ENCODE measurements around the gene GJC2. TPM values are rescaled to one million over a fixed set of nuclear protein-coding genes. Genes with fewer than 3 reads are reported as not detected.
A peak's percentile ranks its signal among the peaks of the same experiment; 100 is the strongest.

The GJC2 gene
- total RNA-seq, 2 donors from 2014 or later: 0.95 to 3.6 TPM

DNA sequence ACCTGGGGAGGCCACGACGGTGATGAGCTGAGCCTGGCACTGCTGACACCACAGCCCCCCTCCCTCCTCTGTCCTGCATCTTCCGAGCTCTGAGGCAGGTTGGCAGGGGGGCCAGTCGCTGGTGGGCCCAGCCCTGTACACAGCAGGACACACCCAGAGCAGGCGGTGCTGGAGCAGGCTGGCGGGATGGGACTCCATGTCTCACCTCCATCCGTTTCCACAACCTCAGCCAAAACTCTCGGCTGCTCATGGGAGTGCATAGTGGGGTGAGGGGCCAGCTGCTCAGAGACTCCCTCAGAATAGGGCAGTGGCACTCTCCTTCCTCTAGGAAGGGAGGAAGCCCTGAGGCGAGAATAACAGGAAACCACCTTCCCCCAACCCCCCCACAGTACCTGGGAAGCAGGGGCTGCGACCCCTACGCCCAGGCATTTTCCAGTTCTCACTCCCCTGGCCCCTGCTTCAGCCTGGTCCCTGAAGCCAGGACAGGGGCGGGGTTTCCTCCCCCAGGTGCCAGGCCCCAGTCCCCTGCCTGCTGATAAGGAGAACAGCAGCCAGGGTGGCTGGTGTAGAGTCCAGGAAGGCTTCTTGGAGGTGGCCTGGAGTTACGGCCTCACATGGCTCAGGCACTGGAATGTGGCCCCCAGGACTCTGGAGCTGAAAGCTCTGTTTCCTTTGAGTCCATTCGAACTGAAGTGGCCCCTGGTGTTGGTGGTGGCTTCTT is 12.7 kb downstream of the GJC2 start:
- Histone ChIP-seq H3K9me3 (no peaks in the 10 kb centered on the region), H3K27ac (no peak overlapping the region), H3K4me1 (ENCODE audit: control insufficient read depth in 1 of 2, low read depth in 2 of 2) (peaks cover 3 to 17% of the 10 kb centered on the region in 2 donors), H3K4me3 (no peak overlapping the region), H3K27me3 (replicated peaks; ENCODE audit: insufficient read depth) (no peaks in the 10 kb centered on the region), H3K36me3 (no peaks in the 10 kb centered on the region)
- ATAC-seq (ENCODE audit: insufficient number of reproducible peaks, low FRiP score, low read depth) (no peak), DNase-seq (ENCODE audit: low spot score) (no peak)
- TF ChIP-seq, protein P1, sequence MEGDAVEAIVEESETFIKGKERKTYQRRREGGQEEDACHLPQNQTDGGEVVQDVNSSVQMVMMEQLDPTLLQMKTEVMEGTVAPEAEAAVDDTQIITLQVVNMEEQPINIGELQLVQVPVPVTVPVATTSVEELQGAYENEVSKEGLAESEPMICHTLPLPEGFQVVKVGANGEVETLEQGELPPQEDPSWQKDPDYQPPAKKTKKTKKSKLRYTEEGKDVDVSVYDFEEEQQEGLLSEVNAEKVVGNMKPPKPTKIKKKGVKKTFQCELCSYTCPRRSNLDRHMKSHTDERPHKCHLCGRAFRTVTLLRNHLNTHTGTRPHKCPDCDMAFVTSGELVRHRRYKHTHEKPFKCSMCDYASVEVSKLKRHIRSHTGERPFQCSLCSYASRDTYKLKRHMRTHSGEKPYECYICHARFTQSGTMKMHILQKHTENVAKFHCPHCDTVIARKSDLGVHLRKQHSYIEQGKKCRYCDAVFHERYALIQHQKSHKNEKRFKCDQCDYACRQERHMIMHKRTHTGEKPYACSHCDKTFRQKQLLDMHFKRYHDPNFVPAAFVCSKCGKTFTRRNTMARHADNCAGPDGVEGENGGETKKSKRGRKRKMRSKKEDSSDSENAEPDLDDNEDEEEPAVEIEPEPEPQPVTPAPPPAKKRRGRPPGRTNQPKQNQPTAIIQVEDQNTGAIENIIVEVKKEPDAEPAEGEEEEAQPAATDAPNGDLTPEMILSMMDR (IDR thresholded peaks at IDR 0.05): no peak

DNA sequence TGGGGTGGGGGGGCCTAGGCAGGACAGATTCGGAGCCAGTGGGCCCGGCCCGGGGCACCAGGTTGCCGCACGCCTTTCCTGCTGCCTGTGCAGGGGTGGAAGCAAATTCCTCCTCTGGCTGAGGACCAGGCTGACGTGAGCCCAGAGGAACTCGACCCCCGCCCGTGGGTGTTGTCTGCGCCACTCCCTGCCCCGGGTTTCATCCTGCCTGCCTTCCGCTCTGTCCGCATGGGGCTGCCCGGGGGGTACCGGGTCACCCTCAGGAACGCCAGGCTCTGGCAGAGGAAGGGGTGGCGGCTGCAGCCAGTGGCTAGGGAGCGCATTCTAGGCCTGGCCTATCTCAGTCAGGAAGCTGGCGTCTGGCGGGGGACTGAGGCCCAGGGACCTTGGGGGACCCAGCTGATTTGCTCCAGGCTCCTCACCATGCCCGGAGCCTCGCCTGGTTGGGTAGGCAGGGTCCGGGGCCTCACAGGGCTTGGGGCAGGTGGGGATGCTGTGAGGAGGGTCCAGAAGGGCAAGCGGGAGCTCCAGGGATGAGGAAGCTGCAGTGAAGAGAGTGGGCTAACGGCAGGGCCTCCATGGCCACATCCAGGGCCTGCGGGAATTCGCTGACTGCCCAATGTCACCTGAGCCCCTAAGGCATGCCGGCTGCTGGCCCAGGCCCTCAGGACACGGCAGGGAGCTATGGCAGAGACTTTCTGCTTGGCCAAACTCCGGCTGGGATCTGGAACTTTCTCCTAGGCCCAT is 13.4 kb downstream of the GJC2 start:
- Histone ChIP-seq H3K27me3 (replicated peaks; ENCODE audit: insufficient read depth) (no peaks in the 10 kb centered on the region), H3K9me3 (no peaks in the 10 kb centered on the region), H3K4me1 (ENCODE audit: control insufficient read depth in 1 of 2, low read depth in 2 of 2) (peaks cover 3 to 17% of the 10 kb centered on the region in 2 donors), H3K36me3 (no peaks in the 10 kb centered on the region), H3K27ac (no peak overlapping the region), H3K4me3 (no peak overlapping the region)
- TF ChIP-seq, protein P1 (IDR thresholded peaks at IDR 0.05): no peak
- ATAC-seq (ENCODE audit: insufficient number of reproducible peaks, low FRiP score, low read depth) (no peak), DNase-seq (ENCODE audit: low spot score) (no peak)

GRCh38 chr1:228163776-228164519 is 14.2 kb downstream of the GJC2 start:
- TF ChIP-seq, protein P1 (IDR thresholded peaks at IDR 0.05): no peak
- Histone ChIP-seq H3K27ac (no peak overlapping the region), H3K36me3 (no peaks in the 10 kb centered on the region), H3K4me3 (no peak overlapping the region), H3K9me3 (no peaks in the 10 kb centered on the region), H3K4me1 (ENCODE audit: control insufficient read depth in 1 of 2, low read depth in 2 of 2) (peaks cover 3 to 17% of the 10 kb centered on the region in 2 donors), H3K27me3 (replicated peaks; ENCODE audit: insufficient read depth) (no peaks in the 10 kb centered on the region)
- ATAC-seq (ENCODE audit: insufficient number of reproducible peaks, low FRiP score, low read depth): no peak
- no peak for DNase-seq (ENCODE audit: low spot score)

- Histone ChIP-seq H3K27ac (peak overlapping the region; percentile 88 to 90), H3K4me3 (peak overlapping the region; percentile 90), H3K4me1 (ENCODE audit: control insufficient read depth in 1 of 2, low read depth in 2 of 2) (peaks cover 3 to 17% of the 10 kb centered on the region in 2 donors), H3K27me3 (replicated peaks; ENCODE audit: insufficient read depth) (no peaks in the 10 kb centered on the region), H3K36me3 (no peaks in the 10 kb centered on the region), H3K9me3 (no peaks in the 10 kb centered on the region)
- ATAC-seq (ENCODE audit: insufficient number of reproducible peaks, low FRiP score, low read depth): peak; percentile 5
- DNase-seq (ENCODE audit: low spot score): no peak
- TF ChIP-seq, protein P1 (IDR thresholded peaks at IDR 0.05): no peak
These were observed 15.0 kb downstream of the GJC2 start for GRCh38 chr1:228164561-228165371.

All from thoracic aorta (tissue), 2 donors.